Neural cell (in vitro differentiated cells): ENCODE results near the gene EPHA2.

Source experiments
- CTCF ChIP-seq: fragments of 450-650 bp; IDR thresholded peaks from 2 replicates; pipeline ENCODE4 v1.5.1; 2014; ENCODE audit warnings: antibody characterized with exemption, mild to moderate bottlenecking, moderate library complexity; ENCODE audit not compliant: poor library complexity, severe bottlenecking
- EP300 ChIP-seq: fragments of 450-650 bp; conservative IDR thresholded peaks from 2 replicates; pipeline ENCODE4 v1.6.1; 2014; ENCODE audit warnings: antibody characterized with exemption, mild to moderate bottlenecking, moderate library complexity; ENCODE audit not compliant: poor library complexity, severe bottlenecking
- EZH2 ChIP-seq: fragments of 200-600, 300-800 bp; shearing (Covaris generic), sonication (generic); IDR thresholded peaks from 2 replicates; pipeline ENCODE4 v1.6.1; 2014; ENCODE audit warnings: antibody characterized with exemption, low read length, borderline replicate concordance, mild to moderate bottlenecking; ENCODE audit not compliant: insufficient read depth, poor library complexity, severe bottlenecking
- POLR2AphosphoS5 ChIP-seq: IDR thresholded peaks from 2 replicates; pipeline ENCODE4 v1.6.1; 2012
- RAD21 ChIP-seq: fragments of 450-650 bp; conservative IDR thresholded peaks from 2 replicates; pipeline ENCODE4 v1.6.1; 2014; ENCODE audit warnings: antibody characterized with exemption, mild to moderate bottlenecking, moderate library complexity
- REST ChIP-seq: IDR thresholded peaks from 2 replicates; pipeline ENCODE4 v1.6.1; 2012; ENCODE audit warnings: borderline replicate concordance
- SMC3 ChIP-seq: fragments of 450-650 bp; conservative IDR thresholded peaks from 2 replicates; pipeline ENCODE4 v1.6.1; 2014; ENCODE audit warnings: antibody characterized with exemption, mild to moderate bottlenecking, moderate library complexity; ENCODE audit not compliant: poor library complexity
- TAF1 ChIP-seq: IDR thresholded peaks from 2 replicates; pipeline ENCODE4 v1.6.1; 2012; ENCODE audit warnings: low read depth

DNA sequence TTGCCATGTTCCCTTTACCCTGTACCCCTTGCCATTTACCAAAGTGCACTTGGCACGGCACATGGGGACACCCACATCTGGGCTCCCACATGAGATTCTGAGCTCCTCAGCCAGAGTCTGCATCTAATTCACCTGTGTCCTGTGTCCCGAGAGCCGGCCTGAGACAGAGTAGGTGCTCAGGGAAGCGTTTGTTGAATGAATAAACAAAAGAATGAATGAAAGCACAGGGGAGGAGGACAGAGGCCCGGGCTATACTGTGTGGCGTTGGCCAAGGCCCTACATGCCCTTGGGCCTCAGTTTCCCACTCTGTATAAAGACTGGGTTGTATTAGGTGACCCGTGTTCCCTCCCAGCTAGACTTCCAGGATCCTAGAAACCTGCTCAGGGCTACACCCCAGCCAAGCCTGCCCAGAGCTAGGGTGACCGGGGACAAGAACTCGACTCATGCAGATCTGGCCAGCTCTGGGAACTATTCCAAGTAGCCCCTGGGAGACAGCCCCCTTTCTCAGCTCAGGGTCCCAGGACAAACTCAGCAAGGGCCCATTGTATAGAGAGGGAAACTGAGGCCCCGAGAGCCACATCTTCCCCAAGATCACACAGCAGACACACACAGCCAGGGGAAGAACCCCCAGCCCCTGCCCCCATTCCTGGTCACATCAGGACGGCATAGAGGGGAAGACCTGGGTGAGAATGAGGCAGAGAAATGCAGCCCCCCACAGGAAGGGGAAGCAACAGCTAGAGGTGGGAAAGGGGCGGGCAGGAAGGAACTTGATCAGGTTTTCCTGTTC, 6.0 kb downstream of the EPHA2 start:
- no peak for TF ChIP-seq CTCF
- TF ChIP-seq RAD21: no peak
- TF ChIP-seq POLR2AphosphoS5: no peak
- TF ChIP-seq EZH2: no peak
- TF ChIP-seq SMC3: no peak
- no peak for TF ChIP-seq TAF1
- TF ChIP-seq REST: no peak
- TF ChIP-seq EP300: no peak
